HG03571 (cell line): ENCODE measurements around the gene IGDCC3.
"Not testable (repeated sequence)": the region's sequence is repeated elsewhere in the genome, so short reads cannot be mapped to it uniquely, and the experiment has no call there.

Experiments used
- ATAC-seq: cut with Tn5 transposase; IDR thresholded peaks from one replicate; pipeline ENCODE4 v1.9.1; 2021; ENCODE audit not compliant: unreplicated experiment

Gene IGDCC3

DNA sequence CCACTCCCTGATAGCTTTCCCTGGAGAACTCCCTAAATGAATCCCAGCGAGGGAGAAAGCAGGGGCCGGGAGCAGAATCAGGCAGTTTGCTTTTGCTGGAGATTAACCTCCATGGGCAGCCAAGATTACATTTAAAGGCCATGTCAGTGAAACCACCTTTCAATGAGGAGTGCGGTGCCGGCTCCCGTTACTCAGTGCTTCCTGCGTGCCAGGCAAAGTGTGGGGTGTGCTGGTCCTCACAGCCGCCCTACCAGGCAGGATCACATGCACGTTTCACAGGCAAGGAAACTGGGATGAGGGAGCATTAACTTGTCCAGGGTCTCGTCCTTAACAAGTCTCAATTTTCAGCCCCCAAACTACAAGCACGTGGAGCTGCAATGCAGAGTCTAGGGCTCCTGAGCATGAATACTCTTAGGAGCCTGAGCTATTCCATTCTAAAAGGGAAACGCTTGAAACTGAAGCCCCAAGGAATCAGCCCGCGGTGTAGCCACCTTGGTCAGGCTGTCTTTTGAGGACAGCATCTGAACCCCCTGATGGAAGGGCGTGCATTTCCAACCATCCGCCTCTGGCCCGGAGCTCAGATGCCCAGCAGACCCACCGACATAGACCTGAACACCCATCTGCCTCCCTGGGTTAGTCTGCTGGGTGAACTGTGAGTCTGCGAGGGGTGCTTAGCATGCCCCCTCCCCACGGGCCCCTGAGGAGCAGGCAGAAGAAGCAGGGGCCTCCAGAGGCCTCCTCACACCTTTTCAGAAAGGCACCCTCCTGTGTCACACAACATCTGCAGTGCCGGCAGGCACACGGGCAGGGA, 5.6 kb downstream of the IGDCC3 start:
- ATAC-seq = no peak

DNA sequence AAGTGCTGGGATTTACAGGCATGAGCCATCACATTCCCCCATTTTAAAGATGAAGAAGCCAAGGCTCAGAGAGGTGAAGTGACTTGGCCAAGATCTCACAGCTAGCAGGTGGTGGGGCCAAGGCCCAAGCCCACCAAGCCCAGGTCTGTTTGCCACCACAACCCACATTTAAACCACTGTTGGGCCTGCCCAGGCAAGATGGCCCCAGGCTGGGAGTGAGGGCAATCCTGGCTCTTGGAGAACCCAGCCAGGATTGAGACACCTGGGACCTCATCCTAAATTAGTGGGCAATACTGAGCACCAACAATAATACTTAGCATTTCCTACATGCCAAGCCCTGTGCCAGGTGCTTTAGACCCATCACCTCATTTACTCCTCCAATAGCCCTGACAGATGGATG, 6.9 kb downstream of the IGDCC3 start:
- no peak for ATAC-seq

DNA sequence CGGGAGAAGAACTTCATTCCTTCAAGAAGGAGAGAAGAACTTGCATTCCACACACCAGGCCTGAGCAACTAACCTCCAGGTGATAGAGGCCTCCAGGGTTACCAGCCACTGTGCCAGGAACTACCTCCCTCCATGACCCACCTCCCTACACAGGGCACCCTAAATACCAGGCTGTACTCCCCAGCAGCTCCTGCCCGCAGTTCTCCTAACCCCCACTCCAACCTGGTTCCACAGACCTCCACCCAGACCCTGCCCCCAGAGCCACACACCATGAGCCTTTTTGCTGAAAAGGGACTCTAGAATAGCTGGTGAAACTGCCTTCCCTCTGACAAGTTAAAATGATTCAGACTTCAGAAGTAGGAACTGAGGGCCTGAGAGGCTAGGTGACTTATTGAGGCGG, 8.2 kb downstream of the IGDCC3 start:
- no peak for ATAC-seq

DNA sequence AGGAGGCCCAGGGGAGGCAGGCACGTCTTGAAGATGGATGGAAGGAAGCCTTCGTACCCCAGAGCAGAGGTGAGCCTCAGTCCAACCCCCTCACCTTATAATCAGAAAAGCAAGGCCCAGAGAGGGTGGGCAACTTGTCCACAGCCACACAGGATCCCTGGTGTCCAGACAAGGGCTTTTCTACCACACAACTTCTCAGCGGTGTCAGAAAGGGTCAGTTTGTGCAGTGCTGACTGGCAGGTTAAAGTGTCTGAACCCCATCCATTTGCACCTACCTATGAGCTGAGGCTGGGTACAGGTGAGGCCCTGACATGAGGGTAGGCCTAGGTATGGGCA, 8.6 kb downstream of the IGDCC3 start:
- ATAC-seq = no peak

DNA sequence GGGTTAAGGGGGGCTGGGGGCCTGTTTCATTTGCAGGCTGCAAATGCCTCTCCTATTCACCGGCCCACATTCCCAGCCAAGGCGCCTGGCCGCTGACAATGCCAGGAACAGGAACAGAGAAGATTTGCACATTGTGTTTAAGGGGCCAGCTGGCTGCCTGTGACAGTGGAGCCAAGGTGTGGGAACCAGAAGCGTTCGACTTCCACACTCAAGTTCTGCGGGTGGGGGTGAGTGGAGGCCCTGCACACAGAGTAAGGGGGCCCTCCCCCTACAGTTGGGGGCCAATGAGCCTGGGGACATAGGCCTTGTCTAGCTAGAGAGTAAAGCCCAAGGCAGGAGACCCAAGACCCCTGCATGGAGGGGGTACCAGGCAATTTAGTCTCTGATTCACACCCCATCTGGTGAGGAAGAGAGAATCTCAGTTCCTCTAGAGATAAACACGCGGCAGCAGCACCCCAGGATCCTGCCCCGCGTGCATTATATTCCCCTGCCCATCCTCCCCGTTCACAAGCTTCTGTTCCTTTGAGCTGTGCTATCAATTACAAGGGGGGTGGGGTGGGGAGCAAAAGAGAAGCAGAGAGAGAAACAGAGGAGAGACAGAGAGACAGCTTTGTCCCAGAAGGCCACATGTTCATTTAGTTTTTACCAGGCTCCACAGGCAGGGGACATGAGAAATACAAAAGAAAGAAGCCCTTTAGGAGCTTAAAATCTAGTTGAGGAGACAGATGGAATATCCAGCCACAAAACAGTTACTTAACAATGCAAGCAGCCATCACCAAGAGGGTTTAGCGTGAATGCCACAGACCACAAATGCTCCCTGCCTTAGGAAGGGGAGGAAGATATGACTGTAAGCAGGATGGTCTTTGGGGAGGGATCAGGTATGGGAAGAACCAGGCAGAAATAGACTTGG, 9.2 kb downstream of the IGDCC3 start:
- no peak for ATAC-seq

DNA sequence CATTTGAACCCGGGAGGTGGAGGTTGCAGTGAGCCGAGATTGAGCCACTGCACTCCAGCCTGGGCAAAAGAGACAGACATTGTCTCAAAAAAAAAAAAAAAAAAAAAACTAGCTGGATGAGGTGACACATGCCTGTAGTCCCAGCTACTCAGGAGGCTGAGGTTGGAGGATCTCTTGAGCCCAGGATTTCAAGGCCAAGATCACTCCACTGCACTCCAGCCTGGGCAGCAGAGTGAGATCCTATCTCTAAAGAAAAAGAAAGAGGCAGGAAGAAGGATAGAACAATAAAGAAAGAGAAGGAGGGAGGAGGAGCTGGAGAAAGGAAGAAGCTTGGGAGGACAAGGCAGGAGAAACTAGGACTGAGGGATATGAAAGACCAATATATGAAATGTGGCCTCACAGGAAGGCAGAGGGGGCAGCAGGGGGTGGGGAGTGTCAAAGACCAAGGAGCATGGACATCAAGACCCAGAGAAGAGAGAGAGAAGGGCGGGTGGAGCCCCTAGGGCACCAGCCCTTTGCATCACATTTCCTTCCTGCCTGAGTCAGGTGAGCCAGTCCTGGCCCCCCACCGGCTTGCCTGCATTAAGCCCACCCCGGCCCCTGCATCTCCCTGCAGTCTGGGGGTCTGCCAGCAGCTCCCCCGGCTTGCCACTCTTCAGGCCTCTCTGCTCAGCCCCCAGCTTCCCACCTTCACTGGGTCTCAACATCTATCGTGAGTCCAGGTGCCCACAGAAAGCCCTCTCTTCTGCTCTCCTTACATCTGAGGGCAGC, 11.5 kb downstream of the IGDCC3 start:
- ATAC-seq = no peak

DNA sequence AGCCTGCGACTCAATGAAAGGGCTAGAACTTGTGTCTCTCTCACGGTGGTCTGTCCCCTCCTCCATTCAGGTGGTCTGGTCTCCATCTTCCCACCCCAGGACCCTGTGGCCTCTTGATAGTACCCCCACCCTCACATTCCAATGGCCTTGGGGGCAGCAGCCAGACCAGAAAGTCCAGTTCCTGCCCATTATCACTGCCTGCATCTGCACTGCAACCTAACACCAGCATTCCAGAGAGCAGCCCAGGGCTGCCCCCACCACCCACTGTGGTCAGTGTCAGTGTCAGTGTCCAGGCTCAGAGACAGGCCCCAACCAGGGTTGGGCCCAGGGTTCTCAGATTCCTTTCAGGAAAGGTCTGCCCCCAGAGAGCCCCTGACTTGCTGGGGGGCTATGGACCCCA, 12.6 kb downstream of the IGDCC3 start:
- ATAC-seq = no peak

DNA sequence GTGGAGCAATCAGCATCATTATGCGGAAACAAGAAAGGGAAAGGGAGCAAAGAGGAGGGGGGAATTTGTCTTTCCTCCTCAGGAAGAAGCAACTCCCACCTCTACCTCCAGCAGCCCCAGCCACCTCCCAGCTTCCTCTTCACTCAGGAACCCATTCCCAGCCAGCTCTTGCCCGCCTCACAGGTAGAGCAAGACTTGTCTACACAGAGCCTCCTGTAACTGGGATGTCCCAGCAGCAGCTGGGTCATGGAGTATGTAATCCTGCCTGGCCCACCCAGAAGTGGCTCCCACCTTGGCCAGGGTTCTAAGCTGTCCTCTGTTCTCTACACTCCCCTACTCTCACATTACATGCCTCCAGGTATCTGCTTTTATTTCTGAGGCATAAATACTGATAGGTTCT, 14.0 kb downstream of the IGDCC3 start:
- no peak for ATAC-seq

DNA sequence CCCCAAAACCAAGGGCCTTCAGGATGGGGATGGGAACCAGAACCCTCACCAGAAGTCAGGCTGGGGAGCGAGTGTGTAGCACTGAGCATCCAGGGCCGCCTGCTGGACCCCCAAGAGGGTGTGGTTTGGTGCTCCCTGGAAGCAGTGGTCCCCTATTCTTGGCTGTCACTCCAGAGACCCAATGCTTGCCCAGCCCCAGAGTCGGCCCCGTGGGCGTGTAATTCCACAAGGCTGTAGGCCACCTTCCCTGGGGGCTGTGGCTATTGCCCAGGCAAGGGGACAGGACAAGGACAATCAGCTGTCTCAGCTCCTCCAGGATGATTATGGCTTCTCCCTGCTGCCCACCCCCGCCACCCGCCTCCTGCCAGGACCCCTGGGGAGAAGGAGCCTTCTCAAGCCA, 14.5 kb downstream of the IGDCC3 start:
- ATAC-seq = no peak

DNA sequence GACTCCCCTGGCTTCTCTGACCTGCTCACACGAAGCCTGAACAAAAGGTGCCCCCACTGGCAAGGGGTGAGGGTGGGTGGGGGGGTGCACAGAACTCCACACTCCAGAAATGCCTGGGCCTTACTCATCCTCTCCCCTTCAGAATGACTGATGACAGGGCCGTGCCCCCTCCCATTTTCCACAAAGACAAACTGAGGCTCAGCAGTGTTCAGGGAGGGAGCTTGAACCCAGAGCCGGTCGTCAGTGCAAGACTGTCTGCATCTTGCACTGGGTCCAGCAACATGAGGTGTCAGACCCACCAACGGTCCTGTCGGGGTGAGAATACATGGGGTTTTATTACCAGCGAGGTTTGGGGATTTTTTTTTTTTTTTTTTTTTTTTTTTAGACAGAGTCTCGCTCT, 15.3 kb downstream of the IGDCC3 start:
- ATAC-seq = no peak

DNA sequence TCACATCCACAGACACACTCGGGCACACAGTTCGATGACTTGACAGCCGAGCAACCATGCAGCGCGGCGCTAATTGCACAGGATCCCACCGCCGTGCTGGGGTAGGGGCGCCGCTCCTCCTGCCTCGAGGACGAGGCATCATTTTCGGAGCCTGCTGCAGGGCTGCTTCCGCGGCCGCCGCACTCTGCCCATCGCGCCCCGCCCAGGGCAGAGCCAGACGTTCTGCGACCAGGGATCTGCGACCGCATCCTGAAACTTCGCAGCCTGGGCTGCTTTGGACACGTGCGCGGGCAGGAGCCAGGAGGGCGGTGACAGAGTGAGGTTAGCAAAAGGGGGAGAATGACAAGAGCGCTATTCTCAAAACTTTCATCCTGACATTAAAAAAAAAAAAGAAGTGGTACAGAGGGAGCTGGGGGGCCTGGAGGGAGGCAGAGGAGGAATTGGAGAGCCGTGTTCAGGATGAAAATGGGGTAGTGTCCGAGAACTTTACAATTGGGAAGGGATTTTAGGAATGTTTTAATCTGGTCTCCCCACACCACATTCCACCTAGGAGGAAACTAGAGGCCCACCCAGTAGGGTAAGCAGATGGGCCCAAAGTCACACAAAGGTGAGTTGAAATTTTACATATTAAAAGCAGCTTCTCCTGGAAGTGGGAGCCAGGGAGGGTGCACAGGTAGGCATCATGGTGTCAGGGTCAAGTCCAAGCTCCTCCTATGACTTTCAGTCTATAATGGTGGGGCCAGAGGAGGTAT, 15.9 kb downstream of the IGDCC3 start:
- ATAC-seq = no peak

DNA sequence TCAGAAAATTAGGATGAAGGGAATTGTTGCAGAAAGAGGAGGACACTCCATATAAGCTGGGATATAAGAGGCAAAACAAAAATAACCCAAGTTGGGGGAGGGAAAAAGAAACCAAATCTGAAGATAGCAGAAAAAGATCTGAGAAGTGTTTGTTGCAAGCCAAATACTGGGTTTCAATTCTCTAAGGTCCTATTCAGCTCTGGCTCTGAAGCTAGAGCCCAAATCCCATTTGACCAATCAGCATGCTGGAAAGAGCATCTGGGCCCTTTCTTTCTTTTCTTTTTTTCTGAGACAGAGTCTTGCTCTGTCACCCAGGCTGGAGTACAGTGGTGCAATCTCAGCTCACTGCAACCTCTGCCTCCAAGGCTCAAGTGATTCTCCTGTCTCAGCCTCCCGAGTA, 17.3 kb downstream of the IGDCC3 start:
- no peak for ATAC-seq

DNA sequence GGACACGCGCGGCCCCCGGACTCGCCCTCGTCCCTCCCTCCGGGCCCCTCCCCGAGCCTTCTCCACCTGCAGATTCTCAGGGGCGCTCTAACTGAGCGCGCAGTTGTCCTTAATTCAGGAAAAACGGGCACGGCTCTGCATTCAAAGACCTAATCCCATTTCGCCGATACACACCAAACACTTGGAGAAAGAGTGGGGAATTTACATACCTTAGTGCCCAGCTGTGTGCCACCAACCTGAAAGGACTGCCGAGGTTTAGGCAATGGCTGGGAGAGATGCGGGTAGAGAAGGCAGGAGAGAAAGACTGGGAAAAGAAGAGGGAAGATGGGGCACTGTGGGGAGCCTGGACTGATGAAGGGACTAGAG, 21.8 kb downstream of the IGDCC3 start:
- no peak for ATAC-seq

DNA sequence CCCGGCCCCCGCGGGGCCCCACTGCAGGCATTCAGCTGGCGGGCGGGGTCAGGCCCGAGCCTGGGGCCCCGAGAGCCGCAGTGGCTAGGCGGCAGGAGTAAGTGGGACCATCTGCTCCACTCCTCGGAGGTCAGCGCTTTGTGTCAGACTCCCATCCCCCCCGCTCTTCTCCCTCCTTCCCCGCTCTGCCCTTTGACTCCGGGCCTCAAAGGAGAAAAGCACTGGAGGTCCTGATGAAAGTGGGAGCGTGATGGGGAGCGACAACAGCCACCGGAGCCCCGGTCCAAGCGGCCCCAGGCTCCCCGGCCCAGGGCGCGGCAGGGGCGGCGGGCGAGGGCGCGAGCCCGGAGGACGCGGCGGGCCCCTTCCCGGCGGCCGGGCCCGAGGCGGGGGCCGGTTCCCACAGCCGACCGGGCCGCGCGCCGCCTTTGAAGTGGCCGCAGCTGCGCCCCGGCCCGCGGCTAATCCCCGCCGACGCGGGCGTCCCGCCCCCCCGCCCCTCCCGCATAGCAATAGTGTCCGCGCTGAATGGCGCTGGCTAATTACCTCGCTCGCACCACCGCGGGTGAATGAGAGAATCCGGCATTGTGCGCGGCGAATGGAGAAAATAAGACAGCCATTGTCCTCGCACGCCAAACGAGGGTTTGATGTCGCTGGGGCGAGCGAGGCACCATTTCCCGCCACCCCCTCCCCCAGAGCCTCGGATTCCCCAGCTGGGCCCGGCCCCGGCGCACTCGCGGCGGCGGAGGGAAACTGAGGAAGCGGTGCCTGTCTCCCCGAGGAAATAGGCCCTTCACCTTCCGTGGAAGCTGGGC, 22.4 kb downstream of the IGDCC3 start:
- no peak for ATAC-seq

DNA sequence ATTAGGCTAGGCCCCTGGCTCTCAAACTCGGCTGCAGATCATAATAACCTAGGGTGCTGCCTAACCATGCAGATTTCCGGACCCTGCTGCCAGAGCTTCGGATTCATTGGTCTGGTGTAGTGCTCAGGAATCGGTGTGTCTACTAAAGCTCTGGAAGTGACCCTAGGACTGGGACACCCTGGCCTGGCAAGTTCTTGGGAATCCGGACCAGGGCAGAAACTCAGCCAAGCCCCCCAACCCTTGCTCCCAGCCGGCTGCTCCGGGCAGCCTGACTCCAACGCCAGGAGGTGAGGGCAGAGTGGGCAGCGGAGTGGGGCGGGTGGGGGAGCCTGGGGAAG, 23.0 kb downstream of the IGDCC3 start:
- no peak for ATAC-seq

DNA sequence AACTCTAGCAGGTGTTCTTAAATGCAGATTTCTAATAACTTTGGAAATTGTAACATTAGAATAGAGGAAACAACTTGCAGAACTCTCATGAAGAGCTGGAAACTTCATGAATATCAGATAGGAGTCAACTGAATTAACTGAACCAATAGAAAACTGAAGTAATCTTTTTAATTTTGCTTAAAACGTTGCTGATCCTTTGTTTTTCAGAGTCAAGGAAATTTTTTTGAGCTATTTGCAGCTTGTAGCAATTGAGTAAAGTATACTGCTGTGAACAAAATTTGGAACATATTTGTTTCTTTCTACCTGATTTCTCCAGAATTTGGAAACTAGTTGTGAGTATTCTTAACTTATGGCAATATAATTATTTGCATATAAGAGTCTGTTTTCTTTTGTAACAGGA, 25.8 kb downstream of the IGDCC3 start:
- not testable (repeated sequence) for ATAC-seq

DNA sequence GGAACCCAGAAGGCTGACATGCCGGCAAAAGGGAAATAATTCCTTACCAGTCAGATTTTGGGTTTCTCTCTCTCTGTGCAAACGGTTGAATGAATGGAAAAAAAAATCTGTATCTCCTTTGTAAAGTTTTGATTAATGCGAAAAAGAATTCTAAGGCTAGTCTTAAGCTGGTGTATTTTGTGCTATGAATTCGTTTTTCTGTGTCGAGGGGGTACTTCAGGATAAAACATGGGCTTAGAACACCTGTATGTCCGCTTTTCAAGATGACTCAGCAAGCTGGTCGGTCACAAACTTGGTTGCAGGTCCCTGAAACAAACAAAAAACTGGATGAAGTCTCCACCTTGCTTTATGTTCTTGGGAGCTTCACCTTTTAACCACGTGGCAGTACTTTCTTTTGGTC, 28.5 kb downstream of the IGDCC3 start:
- no peak for ATAC-seq

DNA sequence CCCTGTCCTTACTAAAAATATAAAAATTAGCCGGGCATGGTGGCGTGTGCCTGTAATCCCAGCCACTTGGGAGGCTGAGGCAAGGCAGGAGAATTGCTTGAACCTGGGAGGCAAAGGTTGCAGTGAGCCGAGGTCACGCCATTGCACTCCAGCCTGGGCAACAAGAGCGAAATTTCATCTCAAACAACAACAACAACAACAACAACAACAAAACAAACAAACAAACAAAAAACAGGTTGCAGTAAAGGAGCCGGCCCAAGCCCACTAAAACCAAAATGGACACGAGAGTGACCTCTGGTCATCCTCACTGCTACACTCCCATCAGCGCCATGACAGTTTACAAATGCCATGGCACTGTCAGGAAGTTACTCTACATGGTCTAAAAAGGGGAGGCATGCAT, 30.0 kb downstream of the IGDCC3 start:
- not testable (repeated sequence) for ATAC-seq

DNA sequence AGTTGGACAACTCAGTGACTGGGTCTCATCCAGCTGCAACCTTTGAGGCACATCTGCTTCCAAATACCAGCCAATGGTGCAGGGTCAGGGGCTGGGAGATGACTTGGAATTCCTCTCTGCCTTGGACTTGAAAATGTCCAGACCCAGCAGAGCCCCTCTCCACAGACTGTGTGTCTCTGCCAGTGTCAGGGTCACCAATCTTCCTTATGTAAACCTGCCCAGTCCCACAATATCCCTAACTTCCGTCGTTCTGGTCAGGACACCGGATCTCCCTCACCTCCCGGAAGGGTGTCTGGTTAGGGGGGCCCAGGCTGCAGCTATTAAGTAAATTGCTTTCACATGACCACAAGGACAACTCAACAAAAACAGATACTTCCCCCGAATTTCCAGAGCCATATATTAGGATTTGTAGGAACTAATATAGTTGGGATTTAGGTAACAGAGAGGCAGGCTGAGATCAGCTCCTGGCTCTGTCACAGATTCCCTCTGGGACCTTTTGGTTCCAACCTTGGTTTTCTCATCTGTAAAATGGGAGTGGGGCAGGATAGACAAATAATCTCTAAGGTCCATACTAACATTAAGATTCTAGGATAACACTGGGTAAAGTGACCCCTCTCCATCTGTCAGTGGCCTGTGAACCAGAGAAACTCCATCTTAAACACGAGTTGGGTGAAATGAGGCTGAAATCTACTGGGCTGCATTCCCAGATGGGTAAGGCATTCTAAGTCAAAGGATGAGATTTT, 30.8 kb downstream of the IGDCC3 start:
- no peak for ATAC-seq

DNA sequence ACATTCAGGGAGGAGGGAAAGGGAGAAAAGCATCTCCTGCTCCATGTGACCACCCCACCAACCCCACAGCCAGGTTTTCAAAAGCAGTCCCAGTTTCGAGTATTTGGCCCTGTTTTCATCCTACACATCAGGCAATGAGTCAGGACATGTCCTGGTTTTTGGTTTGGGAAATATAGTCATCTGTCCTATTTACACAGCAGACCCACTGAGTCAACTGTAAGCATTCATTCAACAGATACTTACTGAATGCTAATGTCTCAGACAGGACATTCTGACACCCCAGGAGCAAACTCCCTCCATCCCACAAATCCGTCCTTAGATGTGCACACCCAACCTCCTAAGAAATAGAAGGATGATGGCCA, 32.9 kb downstream of the IGDCC3 start:
- ATAC-seq = no peak
